HUES6 (cell line): Measurements from ENCODE around the gene FCRL6.

Experiments
- H3K27ac ChIP-seq: 2 replicates; pipeline ENCODE4 v1.7.0; 2013; ENCODE audit warnings: low read depth, mild to moderate bottlenecking, low read length, inconsistent platforms
- H3K27me3 ChIP-seq: 2 replicates; pipeline ENCODE4 v1.6.1; 2013; ENCODE audit warnings: low read length; ENCODE audit not compliant: control insufficient read depth, insufficient read depth
- H3K36me3 ChIP-seq: 2 replicates; pipeline ENCODE4 v1.6.1; 2013; ENCODE audit warnings: low read length; ENCODE audit not compliant: control insufficient read depth, insufficient read depth
- H3K4me1 ChIP-seq: 2 replicates; pipeline ENCODE4 v1.6.1; 2013; ENCODE audit warnings: low read length; ENCODE audit not compliant: control insufficient read depth, insufficient read depth
- H3K4me3 ChIP-seq: 2 replicates; pipeline ENCODE4 v1.5.1; 2013; ENCODE audit warnings: low read depth, low read length
- H3K9ac ChIP-seq: one replicate; pipeline ENCODE4 v1.6.1; 2013; ENCODE audit warnings: mild to moderate bottlenecking, low read length
- H3K9me3 ChIP-seq: 2 replicates; pipeline ENCODE4 v1.6.1; 2013; ENCODE audit warnings: low read depth, low read length; ENCODE audit not compliant: control insufficient read depth, insufficient read depth

FCRL6 gene, protein sequence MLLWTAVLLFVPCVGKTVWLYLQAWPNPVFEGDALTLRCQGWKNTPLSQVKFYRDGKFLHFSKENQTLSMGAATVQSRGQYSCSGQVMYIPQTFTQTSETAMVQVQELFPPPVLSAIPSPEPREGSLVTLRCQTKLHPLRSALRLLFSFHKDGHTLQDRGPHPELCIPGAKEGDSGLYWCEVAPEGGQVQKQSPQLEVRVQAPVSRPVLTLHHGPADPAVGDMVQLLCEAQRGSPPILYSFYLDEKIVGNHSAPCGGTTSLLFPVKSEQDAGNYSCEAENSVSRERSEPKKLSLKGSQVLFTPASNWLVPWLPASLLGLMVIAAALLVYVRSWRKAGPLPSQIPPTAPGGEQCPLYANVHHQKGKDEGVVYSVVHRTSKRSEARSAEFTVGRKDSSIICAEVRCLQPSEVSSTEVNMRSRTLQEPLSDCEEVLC

DNA sequence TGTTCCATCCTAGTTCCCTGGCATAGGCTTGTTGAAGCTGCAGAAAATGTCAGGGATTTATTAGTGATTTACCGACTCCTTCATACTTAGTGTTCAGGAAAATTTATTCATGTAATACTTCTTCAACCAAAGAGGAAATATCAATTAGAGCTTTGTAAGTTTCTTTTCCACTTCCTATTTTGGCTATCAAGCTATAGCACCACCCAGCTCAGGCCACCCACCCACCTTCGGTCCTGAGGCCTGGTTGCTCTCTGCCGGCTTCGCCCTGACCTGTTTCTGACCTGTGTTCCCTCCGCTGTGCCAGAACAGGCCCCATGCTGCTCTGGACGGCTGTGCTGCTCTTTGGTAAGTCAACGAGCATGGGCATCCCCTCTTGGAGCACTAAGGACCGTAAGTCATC, at the start of gene FCRL6:
TSS of gene FCRL6 (plus strand) at position 250 of the 400 bp plus-strand sequence. CDS start at position 315, 65 bp downstream.
- Histone ChIP-seq H3K27me3 (peaks cover 12% of the 10 kb centered on the region; the same call in 1 of the 2 replicates), H3K9me3 (no peaks in the 10 kb centered on the region)

DNA sequence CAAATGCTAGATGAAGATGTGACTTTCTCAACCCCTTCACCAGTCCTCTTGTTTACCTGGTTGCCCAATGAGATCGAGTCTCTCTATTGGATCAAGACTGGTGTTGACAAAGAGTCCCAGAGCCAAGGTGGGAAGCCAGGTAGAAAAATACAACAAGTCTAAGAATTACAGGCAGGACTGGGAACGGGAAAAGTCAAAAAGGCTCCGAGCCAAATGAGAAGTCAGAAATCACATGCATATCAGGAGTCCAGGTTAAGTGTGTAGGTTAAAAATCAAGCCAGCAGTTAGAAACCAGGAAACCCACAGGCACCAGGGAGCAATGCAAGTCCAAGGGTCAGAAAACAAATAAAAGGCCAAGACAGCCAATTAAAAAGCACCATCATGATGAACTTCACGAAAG, 48.8 kb upstream of the FCRL6 start:
- no peaks in the 10 kb centered on the region for H3K9me3 ChIP-seq
- H3K4me1 ChIP-seq, result no peaks in the 10 kb centered on the region
- H3K36me3 ChIP-seq, result no peaks in the 10 kb centered on the region
- H3K27me3 ChIP-seq, result no peaks in the 10 kb centered on the region
- H3K27ac ChIP-seq, result no peak overlapping the region
- no peak overlapping the region for H3K4me3 ChIP-seq
- no peak overlapping the region for H3K9ac ChIP-seq

More for the DNA sequence above, at the start of gene FCRL6:
- H3K4me3 ChIP-seq, result no peak within 1 kb of the TSS
- no peaks in the 10 kb centered on the region for H3K36me3 ChIP-seq
- H3K9ac ChIP-seq, result no peak within 1 kb of the TSS
- H3K4me1 ChIP-seq, result no peaks in the 10 kb centered on the region
- no peak within 1 kb of the TSS for H3K27ac ChIP-seq

DNA sequence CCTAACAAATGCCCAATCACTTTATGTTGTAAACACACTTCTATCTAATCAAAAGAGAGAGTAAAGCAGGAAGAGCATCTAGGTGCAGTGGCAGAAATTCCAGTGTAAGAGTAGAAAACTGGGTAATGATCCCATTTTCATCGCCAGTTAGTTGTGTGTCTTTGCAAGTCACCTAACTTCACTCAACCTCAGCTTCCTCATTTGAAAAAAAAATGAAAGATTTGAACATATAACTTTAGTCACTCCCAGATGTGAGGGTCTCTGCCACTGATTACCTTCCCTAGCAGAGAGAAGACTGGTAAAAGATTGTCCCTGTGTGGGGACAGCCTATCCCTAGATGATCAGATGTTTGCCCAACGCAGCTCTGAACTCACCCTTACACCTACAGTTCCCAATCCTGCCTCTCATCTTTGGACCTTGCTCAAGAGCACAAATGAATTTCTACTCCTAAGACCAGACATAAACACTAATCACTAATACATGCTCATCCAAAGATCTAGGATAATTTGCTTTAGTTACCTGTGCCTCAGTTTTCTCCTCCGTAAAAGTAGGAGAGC, 46.6 kb upstream of the FCRL6 start:
- Histone ChIP-seq H3K27ac (no peak overlapping the region), H3K27me3 (no peaks in the 10 kb centered on the region), H3K9me3 (no peaks in the 10 kb centered on the region), H3K36me3 (no peaks in the 10 kb centered on the region), H3K4me3 (no peak overlapping the region), H3K4me1 (no peaks in the 10 kb centered on the region), H3K9ac (no peak overlapping the region)

DNA sequence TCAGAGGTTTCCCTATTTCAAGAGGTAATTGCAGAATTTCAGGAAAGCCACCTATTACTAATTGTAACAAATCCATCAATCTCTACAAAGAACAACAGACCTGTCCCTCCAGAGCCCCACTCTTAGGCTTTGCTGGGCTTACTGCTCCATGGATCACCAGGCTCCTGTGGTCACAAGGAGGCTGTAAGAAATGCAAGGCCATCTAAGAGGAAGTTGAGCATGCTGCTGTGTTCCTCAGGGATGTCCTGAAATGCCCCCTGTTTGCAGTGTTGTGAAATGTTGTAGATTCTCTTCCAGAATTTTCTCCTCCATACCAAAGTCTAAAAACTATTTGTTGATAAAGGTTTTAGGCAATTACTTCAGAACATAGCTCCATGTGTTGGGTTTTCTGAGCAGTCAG, 45.8 kb upstream of the FCRL6 start:
- no peak overlapping the region for H3K4me3 ChIP-seq
- H3K27ac ChIP-seq, result no peak overlapping the region
- no peaks in the 10 kb centered on the region for H3K36me3 ChIP-seq
- H3K9ac ChIP-seq, result no peak overlapping the region
- no peaks in the 10 kb centered on the region for H3K9me3 ChIP-seq
- no peaks in the 10 kb centered on the region for H3K27me3 ChIP-seq
- H3K4me1 ChIP-seq, result no peaks in the 10 kb centered on the region

DNA sequence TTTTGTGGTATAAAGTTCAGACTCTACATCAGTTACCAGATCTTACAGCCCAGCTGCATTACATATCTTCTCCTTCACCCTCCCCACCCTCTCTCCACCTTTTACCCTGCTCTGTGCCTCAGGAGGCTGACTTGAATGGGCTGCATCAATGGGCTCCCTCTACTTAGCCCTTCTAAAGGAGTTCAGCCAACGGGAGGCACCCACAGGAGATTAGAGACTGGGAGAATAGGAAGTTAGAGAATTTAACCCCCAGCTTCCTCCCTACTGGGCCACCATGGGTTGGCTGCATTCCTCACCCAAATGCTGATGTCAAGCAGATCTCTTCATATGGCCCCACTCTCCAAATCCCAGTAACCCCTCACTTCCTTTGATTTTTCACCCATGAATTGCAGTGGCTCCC, 38.5 kb upstream of the FCRL6 start:
- no peak overlapping the region for H3K4me3 ChIP-seq
- no peak overlapping the region for H3K27ac ChIP-seq
- no peak overlapping the region for H3K9ac ChIP-seq
- H3K36me3 ChIP-seq, result no peaks in the 10 kb centered on the region
- H3K4me1 ChIP-seq, result no peaks in the 10 kb centered on the region
- H3K9me3 ChIP-seq, result no peaks in the 10 kb centered on the region
- no peaks in the 10 kb centered on the region for H3K27me3 ChIP-seq

DNA sequence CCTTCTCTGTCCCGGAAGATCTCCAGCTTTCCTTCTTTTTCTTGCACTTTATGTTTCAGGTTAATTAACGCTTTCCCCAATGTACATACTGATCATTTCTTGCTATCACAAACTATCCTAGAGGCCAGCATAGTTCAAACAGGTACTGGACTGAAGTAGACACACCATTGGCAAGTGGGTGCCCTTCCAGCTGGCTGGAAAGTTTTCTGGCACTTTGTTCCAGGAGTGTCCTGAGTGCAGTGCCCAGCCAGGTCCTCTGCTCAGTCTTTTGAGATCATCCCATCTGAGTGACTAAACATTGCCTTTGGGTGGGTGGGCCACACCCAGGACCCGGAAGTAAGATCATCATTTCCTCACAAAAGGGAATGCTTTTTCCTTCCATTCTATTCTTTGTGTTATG, 36.4 kb upstream of the FCRL6 start:
- Histone ChIP-seq H3K36me3 (no peaks in the 10 kb centered on the region), H3K27me3 (no peaks in the 10 kb centered on the region), H3K4me1 (no peaks in the 10 kb centered on the region), H3K9ac (no peak overlapping the region), H3K27ac (no peak overlapping the region), H3K9me3 (no peaks in the 10 kb centered on the region), H3K4me3 (no peak overlapping the region)

DNA sequence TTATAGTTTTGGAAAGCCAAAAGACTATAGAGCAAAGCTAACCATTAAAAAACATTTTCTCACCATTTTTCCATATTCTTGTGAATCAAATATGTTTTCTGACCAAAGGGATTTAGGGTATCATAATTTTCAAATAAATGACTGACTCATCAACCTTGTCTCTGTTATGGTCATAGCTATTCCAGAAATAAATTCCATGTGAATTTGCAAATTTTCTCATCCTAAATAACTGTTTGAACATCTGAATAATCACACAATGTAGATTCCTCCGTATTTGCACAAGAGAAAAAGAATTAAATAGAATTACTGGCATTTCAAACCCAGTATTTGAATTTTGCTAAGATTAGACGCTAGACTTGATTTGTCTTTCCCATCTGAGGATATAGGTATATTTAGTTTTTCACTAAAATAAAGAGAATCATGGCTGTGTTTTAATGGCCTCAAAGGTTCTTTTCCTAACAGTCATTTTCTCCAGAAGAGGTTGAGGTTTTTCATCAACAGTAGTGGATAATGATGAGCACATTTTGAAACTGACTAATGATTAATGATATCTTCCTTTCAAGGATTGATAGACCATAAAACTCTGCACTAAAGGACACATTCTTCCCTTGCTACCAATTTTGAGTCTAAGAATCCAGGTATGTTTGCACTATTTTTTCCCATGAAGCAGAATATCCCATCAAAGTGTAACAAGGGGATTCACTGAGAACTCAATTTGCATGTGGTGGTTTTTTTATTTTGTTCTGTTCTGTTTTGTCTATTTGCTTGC, 30.8 kb upstream of the FCRL6 start:
- Histone ChIP-seq H3K36me3 (no peaks in the 10 kb centered on the region), H3K9ac (no peak overlapping the region)

DNA sequence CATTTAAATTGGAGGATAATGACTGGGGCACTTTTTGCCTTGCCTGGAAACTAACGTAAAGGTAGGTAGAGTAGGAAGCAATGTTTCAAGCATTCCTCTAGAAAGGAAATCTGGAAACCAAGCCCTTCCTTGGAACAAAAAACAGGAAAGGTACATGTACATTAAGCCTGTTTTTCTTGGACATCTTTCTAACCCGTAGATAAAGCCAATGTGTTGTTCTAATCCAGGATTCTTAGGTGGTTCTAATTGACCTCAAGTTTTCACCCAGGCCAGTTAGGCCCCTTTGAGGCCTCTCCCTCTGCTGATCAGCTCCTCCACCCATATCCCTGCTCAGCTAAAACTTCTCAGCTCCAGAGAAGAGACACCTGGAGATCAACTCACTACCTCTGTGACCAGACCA, 27.7 kb upstream of the FCRL6 start:
- Histone ChIP-seq H3K36me3 (no peaks in the 10 kb centered on the region), H3K9me3 (no peaks in the 10 kb centered on the region), H3K4me1 (no peaks in the 10 kb centered on the region; the same call in 1 of the 2 replicates), H3K4me3 (no peak overlapping the region), H3K27me3 (no peaks in the 10 kb centered on the region), H3K9ac (no peak overlapping the region), H3K27ac (no peak overlapping the region)

More for the DNA sequence above, 30.8 kb upstream of the FCRL6 start:
- no peak overlapping the region for H3K27ac ChIP-seq
- no peaks in the 10 kb centered on the region for H3K4me1 ChIP-seq
- H3K27me3 ChIP-seq, result no peaks in the 10 kb centered on the region
- no peak overlapping the region for H3K4me3 ChIP-seq
- no peaks in the 10 kb centered on the region for H3K9me3 ChIP-seq

DNA sequence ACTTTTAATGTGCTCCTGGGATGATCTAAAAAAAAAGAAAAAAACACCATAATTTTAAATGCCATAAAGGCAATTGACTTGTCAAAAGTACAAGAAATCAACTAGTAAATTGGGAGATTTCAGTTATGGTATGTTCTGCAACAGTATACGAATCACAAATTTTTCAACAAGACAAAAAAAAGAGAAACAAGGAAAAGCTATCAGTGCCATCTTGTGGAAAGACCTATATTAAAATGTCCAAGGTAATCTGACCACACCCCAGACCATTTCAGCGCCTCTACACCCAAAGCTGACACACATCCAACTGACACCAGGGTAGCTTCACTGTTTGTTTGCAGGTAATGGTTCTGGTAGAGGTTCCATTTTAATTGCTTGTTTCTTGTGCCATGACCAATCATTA, 26.4 kb upstream of the FCRL6 start:
- Histone ChIP-seq H3K27me3 (no peaks in the 10 kb centered on the region), H3K4me1 (no peaks in the 10 kb centered on the region; the same call in 1 of the 2 replicates), H3K36me3 (no peaks in the 10 kb centered on the region), H3K27ac (no peak overlapping the region), H3K9ac (no peak overlapping the region), H3K9me3 (no peaks in the 10 kb centered on the region), H3K4me3 (no peak overlapping the region)

DNA sequence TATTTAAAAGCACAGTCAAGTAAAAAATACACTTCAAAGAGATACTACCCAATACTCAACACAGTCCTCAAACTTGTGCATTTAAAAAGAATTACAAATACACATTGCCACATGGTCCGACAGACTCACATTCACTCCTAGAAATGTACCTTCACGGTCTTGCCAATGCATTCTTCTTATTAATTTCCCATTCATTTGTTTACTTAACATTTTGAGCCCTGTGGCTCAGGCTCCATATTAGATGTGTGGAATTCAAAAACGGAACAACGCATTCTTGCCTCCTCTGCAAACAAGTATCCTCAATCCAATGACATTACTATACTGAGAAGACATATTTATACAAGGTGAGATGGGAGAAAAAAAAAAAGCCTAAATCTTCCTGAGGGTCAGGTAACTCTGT, 23.9 kb upstream of the FCRL6 start:
- H3K36me3 ChIP-seq, result no peaks in the 10 kb centered on the region
- H3K27ac ChIP-seq, result no peak overlapping the region

DNA sequence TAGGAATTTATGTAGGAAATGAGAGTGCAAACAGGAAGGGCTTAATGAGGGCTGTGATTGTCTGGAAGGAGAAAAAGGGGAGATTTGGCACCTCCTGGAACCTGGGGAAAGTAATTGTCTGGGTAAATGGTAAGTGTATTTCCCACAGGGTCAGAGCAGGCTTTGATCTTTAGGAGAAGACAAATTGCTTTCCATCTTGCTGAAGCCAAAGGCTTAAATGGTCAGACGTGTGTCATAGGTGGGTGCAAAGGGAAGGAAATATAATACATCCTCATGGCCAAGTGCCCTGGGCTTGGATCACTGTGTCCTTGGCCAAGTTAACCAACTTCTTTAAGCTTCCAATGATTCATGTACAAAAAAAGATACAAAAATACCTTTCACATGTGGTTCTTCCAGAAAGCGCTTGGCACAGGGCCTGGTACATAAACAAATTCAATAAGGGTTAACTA, 22.7 kb upstream of the FCRL6 start:
- H3K36me3 ChIP-seq, result no peaks in the 10 kb centered on the region
- H3K27ac ChIP-seq, result no peak overlapping the region
- H3K4me1 ChIP-seq, result peaks cover 12% of the 10 kb centered on the region
- H3K4me3 ChIP-seq, result no peak overlapping the region
- H3K27me3 ChIP-seq, result no peaks in the 10 kb centered on the region
- H3K9ac ChIP-seq, result no peak overlapping the region
- no peaks in the 10 kb centered on the region for H3K9me3 ChIP-seq

More for the DNA sequence above, 23.9 kb upstream of the FCRL6 start:
- H3K4me3 ChIP-seq, result no peak overlapping the region
- no peaks in the 10 kb centered on the region for H3K27me3 ChIP-seq
- no peak overlapping the region for H3K9ac ChIP-seq
- no peaks in the 10 kb centered on the region for H3K9me3 ChIP-seq
- H3K4me1 ChIP-seq, result peaks cover under 1% of the 10 kb centered on the region; the same call in 1 of the 2 replicates
